K562 (cell line): ENCODE measurements around the gene HOXB13. TPM values are rescaled to one million over a fixed set of nuclear protein-coding genes. Genes with fewer than 3 reads are reported as not detected.

Source experiments
- ATAC-seq: fragments of 200-7000 bp; cut with Tn5 transposase; 3 replicates; pipeline ENCODE4 v1.9.1; 2020; ENCODE audit warnings: moderate library complexity
- BruUV-seq: library from RNA; stranded (reverse); fragments of 400-500 nt; replicated peaks from 2 replicates; lab custom pipeline; 2021; lab: Mats Ljungman, UMichigan
- CTCF ChIA-PET: fragments of 300-600 bp; formaldehyde crosslinking; extraction: SDS; loops from one replicate; lab custom pipeline; 2021; ENCODE audit warnings: low intra/inter-chr PET ratio; lab: Yijun Ruan, JAX
- POLR2A ChIA-PET: fragments of 300-600, 350-650 bp; sonication (Branson Sonifier 250); formaldehyde crosslinking; extraction: SDS; loops from one replicate; lab custom pipeline; 2021; ENCODE audit warnings: antibody characterized with exemption, inconsistent platforms; lab: Yijun Ruan, JAX
- DNase-seq, 4 experiments: peaks; one replicate each; pipeline versions ENCODE4 v3.0.0 to v3.0.0-alpha.2; 2011 to 2018; ENCODE audit warnings: low spot score in 3 of 4, mixed read lengths in 3 of 4; ENCODE audit errors: extremely low read depth in 1 of 4
- FAIRE-seq: peaks from 2 replicates; lab custom pipeline; 2011; peaks lifted over from hg19 to GRCh38; lab: Jason Lieb, UNC
- H2AFZ ChIP-seq: 2 replicates; pipeline ENCODE4 v1.6.0; 2011; ENCODE audit warnings: low read depth, low read length, control low read depth, inconsistent platforms
- H3K27ac ChIP-seq: fragments of 200-600 bp; 3 replicates; pipeline ENCODE4 v1.8.0; 2011; ENCODE audit warnings: low read depth, mild to moderate bottlenecking, control low read depth, inconsistent platforms, low read length, moderate library complexity, mixed read lengths; ENCODE audit errors: extremely low read depth
- H3K27me3 ChIP-seq, 2 experiments: fragments of 300-600 bp in 1 of 2; 2 replicates in 1 of 2; 3 replicates in 1 of 2; pipeline versions ENCODE4 v1.6.0 to v1.8.0; 2011; ENCODE audit warnings: inconsistent platforms in 2 of 2, low read length in 2 of 2, mild to moderate bottlenecking in 1 of 2, mixed read lengths in 1 of 2, moderate library complexity in 1 of 2; ENCODE audit not compliant: control insufficient read depth in 2 of 2, insufficient read depth in 2 of 2
- H3K36me3 ChIP-seq: fragments of 300-600 bp; 3 replicates; pipeline ENCODE4 v1.8.0; 2011; ENCODE audit warnings: mild to moderate bottlenecking, low read length, inconsistent platforms; ENCODE audit not compliant: control insufficient read depth, insufficient read depth
- H3K4me1 ChIP-seq, 2 experiments: fragments of 200-600 bp in 1 of 2; replicated peaks in 1 of 2; 2 replicates in 1 of 2; 3 replicates in 1 of 2; pipeline versions ENCODE4 v1.5.1 to v1.8.0; 2011; ENCODE audit warnings: inconsistent platforms in 2 of 2, low read length in 2 of 2, mild to moderate bottlenecking in 1 of 2, mixed read lengths in 1 of 2, moderate library complexity in 1 of 2; ENCODE audit not compliant: control insufficient read depth in 2 of 2, insufficient read depth in 2 of 2
- H3K4me2 ChIP-seq: 2 replicates; pipeline ENCODE4 v1.6.1; 2011; ENCODE audit warnings: low read length, control low read depth, inconsistent platforms, mixed read lengths; ENCODE audit not compliant: insufficient read depth
- H3K4me3 ChIP-seq: fragments of 200-600 bp; sonication (generic), shearing (Covaris generic); 2 replicates; pipeline ENCODE4 v1.5.1; 2016; ENCODE audit warnings: control low read depth, inconsistent platforms
- H3K79me2 ChIP-seq: fragments of 200-600 bp; 3 replicates; pipeline ENCODE4 v1.8.0; 2011; ENCODE audit warnings: low read length, inconsistent platforms; ENCODE audit not compliant: control insufficient read depth, insufficient read depth
- H3K9ac ChIP-seq, 2 experiments: 2 replicates each; pipeline versions ENCODE4 v1.6.0 to v1.6.1; 2011; ENCODE audit warnings: low read depth in 2 of 2, low read length in 2 of 2, control low read depth in 1 of 2, inconsistent platforms in 1 of 2, mild to moderate bottlenecking in 1 of 2, mixed read lengths in 1 of 2; ENCODE audit not compliant: insufficient read depth in 1 of 2
- H3K9me1 ChIP-seq: one replicate; pipeline ENCODE4 v1.6.0; 2011; ENCODE audit warnings: inconsistent platforms, mild to moderate bottlenecking, low read length, moderate library complexity; ENCODE audit not compliant: control insufficient read depth, insufficient read depth
- H3K9me3 ChIP-seq: replicated peaks from 2 replicates; pipeline ENCODE4 v1.5.1; 2011; ENCODE audit warnings: low read depth, low read length, inconsistent platforms; ENCODE audit not compliant: control insufficient read depth, insufficient read depth
- H4K20me1 ChIP-seq: replicated peaks from 2 replicates; pipeline ENCODE4 v1.6.1; 2011; ENCODE audit warnings: low read length, inconsistent platforms, mixed read lengths; ENCODE audit not compliant: control insufficient read depth, insufficient read depth
- MIER1 ChIP-seq: fragments of 450-650 bp; IDR thresholded peaks from 2 replicates; pipeline ENCODE4 v1.6.1; 2016; ENCODE audit warnings: antibody characterized with exemption, mild to moderate bottlenecking, low read depth
- RBM39 ChIP-seq: fragments of 200-400 bp; formaldehyde crosslinking; optimal IDR thresholded peaks from 2 replicates; pipeline ENCODE3; 2018; ENCODE audit warnings: low read depth, low read length
- SMARCA4 ChIP-seq: fragments of 450-650 bp; IDR thresholded peaks from 2 replicates; pipeline ENCODE4 v1.6.1; 2016
- SMARCC2 ChIP-seq: fragments of 450-650 bp; IDR thresholded peaks from 2 replicates; pipeline ENCODE4 v1.6.1; 2017; ENCODE audit warnings: antibody characterized with exemption, moderate library complexity, mild to moderate bottlenecking, low read depth
- ZFP1 ChIP-seq: fragments of 450-650 bp; formaldehyde crosslinking; IDR thresholded peaks from 2 replicates; pipeline ENCODE4 v1.4.0; 2020; ENCODE audit warnings: mild to moderate bottlenecking, mixed read lengths
- ZNF79 ChIP-seq: fragments of 250-450 bp; sonication (Bioruptor Pico); IDR thresholded peaks from 2 replicates; pipeline ENCODE4 v1.4.0; 2020; ENCODE audit warnings: low read depth, mild to moderate bottlenecking, moderate library complexity
- WGBS: fragments of 100-300 bp; shearing (Covaris generic); methylation state at CpG from one replicate; pipeline ENCODE4 v1.1.6; 2016; ENCODE audit warnings: low coverage, mixed read lengths; ENCODE audit not compliant: insufficient coverage; ENCODE audit errors: missing lambda C conversion rate; 5-methylcytosine and 5-hydroxymethylcytosine counted together
- in situ Hi-C: fragments of 300-500 bp; cut with MboI; formaldehyde crosslinking; loops from 4 replicates; pipeline ENCODE4 v1.15.0; 2018; ENCODE audit warnings: inconsistent platforms, mixed read lengths
- intact Hi-C: fragments of 100-400 bp; cut with micrococcal nuclease; formaldehyde crosslinking; loops from 2 replicates; pipeline ENCODE4 v1.14.2; 2022
- polyA plus RNA-seq, 8 experiments: library from polyadenylated mRNA; depleted of rRNA in 4 of 8; stranded (reverse) in 5 of 8; unstranded in 3 of 8; fragments of >200 nt; fragmentation: Nextera tagmentation in 2 of 8; fragmentation: Illumina TruSeq in 1 of 8; extraction: Ambion mirVana in 2 of 8; extraction: Trizol in 1 of 8; gene quantifications; 2 replicates each; pipeline versions ENCODE4 v1.2.1 to v1.2.3, GENCODE V29; 2011 to 2014; ENCODE audit warnings: inconsistent platforms in 1 of 8, missing spikeins in 1 of 8
- total RNA-seq, 7 experiments: library from RNA; depleted of rRNA in 6 of 7; stranded (reverse); fragments of >200 nt in 6 of 7; fragmentation: Illumina TruSeq in 2 of 7; extraction: Trizol in 2 of 7; gene quantifications; 2 replicates each; pipeline versions ENCODE4 v1.2.1 to v1.2.3, GENCODE V29; 2011 to 2021; ENCODE audit warnings: low replicate concordance in 1 of 7
- TF ChIP-seq, protein P1 (sequence below), 2 experiments: fragments of 450-650 bp; IDR thresholded peaks; 2 replicates each; pipeline ENCODE4 v1.6.1; 2016; ENCODE audit warnings: mild to moderate bottlenecking in 2 of 2, borderline replicate concordance in 1 of 2, low read depth in 1 of 2, moderate library complexity in 1 of 2

HOXB13 gene
- total and polyA plus RNA-seq, 9 of the 15 experiments (the other 6 are each of a cell fraction or from before 2014, with no cell fraction given), result not detected

- Histone ChIP-seq H3K27me3 (peaks cover 72 to 78% of the 10 kb centered on the region in 2 experiments), H4K20me1 (peaks cover 3% of the 10 kb centered on the region; the same call in 1 of the 2 replicates), H3K36me3 (no peaks in the 10 kb centered on the region), H3K9ac (no peak within 1 kb of the TSS), H3K4me3 (no peak within 1 kb of the TSS), H3K4me1 (peaks cover 0 to 24% of the 10 kb centered on the region in 2 experiments; a peak in 2 of 5 replicates), H3K9me3 (no peaks in the 10 kb centered on the region), H3K4me2 (no peak within 1 kb of the TSS), H3K27ac (no peak within 1 kb of the TSS), H3K79me2 (no peaks in the 10 kb centered on the region), H2AFZ (no peak within 1 kb of the TSS), H3K9me1 (no peaks in the 10 kb centered on the region)
- in situ Hi-C loops, result no loop called here
- no peak for DNase-seq
- intact Hi-C loops, result no loop called here
- TF ChIP-seq ZFP1 (CRISPR knock-in tag), result no peak
- TF ChIP-seq, protein P1, sequence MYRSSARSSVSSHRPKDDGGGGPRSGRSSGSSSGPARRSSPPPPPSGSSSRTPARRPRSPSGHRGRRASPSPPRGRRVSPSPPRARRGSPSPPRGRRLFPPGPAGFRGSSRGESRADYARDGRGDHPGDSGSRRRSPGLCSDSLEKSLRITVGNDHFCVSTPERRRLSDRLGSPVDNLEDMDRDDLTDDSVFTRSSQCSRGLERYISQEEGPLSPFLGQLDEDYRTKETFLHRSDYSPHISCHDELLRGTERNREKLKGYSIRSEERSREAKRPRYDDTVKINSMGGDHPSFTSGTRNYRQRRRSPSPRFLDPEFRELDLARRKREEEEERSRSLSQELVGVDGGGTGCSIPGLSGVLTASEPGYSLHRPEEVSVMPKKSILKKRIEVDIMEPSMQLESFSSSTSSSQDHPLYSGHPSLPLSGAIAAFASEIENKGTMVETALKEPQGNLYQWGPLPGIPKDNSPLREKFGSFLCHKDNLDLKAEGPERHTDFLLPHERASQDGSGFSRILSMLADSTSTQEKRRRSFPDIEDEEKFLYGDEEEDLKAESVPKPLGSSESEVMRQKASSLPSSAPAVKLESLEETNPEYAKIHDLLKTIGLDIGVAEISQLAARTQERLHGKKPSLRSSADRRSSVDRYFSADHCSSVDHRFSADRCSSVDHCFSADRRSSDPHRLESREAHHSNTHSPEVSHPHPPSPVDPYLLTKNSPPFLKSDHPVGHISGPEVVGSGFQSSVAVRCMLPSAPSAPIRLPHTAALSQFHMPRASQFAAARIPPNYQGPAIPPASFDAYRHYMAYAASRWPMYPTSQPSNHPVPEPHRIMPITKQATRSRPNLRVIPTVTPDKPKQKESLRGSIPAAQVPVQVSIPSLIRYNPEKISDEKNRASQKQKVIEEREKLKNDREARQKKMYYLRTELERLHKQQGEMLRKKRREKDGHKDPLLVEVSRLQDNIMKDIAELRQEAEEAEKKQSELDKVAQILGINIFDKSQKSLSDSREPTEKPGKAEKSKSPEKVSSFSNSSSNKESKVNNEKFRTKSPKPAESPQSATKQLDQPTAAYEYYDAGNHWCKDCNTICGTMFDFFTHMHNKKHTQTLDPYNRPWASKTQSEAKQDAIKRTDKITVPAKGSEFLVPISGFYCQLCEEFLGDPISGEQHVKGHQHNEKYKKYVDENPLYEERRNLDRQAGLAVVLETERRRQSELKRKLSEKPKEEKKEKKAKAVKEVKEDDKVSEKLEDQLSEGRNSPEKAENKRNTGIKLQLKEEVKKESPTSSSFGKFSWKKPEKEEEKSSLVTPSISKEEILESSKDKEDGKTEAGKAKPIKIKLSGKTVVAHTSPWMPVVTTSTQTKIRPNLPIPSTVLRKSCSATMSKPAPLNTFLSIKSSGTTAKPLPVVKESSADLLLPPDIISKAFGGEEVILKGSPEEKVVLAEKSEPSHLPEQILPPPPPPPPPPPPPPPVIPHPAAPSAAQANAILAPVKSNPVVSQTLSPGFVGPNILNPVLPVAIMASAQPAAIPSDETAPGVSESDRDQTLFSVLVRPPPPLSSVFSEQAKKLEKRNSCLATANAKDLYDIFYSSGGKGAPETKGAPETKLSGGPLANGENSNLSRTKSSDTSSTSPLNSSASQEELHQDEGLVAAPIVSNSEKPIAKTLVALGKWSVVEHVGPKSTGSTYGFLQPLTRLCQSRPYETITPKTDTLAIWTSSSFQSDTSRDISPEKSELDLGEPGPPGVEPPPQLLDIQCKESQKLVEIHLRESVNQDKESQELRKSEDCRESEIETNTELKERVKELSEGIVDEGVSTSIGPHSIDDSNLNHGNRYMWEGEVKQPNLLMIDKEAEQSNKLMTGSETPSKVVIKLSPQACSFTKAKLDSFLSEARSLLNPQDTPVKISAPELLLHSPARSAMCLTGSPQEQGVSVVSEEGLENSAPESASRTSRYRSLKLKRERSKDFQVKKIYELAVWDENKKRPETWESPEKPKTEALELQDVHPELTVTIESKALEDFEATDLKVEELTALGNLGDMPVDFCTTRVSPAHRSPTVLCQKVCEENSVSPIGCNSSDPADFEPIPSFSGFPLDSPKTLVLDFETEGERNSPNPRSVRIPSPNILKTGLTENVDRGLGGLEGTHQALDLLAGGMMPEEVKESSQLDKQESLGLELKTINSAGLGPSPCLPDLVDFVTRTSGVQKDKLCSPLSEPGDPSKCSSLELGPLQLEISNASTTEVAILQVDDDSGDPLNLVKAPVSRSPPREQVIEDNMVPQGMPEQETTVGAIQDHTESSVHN (IDR thresholded peaks at IDR 0.05; ENCODE audit: borderline replicate concordance in 1 of 2, low read depth in 1 of 2), result no peak
- no peak for TF ChIP-seq RBM39
- no peak for TF ChIP-seq ZNF79
- TF ChIP-seq MIER1, result no peak
- TF ChIP-seq SMARCC2, result no peak
- no peak for TF ChIP-seq SMARCA4
- BruUV-seq, result no TSS peak
- no peak for FAIRE-seq
- no peak; the same call in 2 of the 3 replicates for ATAC-seq
- WGBS, result 7% methylated on average over 20 of the region's 21 CpGs
- ChIA-PET POLR2A (no interaction called here), CTCF (no interaction called here)
Observed at GRCh38 chr17:48722201-48722907, 6.2 kb downstream of the HOXB13 start, which contains the start of gene PRAC1. PRAC1 (minus strand) TSS chr17:48722518; CDS start chr17:48722392, 126 bp downstream.
